ENCODE measurements around the gene ATP8B1.
A peak's percentile ranks its signal among the peaks of the same experiment; 100 is the strongest.
"Not testable (repeated sequence)": the region's sequence is repeated elsewhere in the genome, so short reads cannot be mapped to it uniquely, and the experiment has no call there.

Gene ATP8B1

DNA sequence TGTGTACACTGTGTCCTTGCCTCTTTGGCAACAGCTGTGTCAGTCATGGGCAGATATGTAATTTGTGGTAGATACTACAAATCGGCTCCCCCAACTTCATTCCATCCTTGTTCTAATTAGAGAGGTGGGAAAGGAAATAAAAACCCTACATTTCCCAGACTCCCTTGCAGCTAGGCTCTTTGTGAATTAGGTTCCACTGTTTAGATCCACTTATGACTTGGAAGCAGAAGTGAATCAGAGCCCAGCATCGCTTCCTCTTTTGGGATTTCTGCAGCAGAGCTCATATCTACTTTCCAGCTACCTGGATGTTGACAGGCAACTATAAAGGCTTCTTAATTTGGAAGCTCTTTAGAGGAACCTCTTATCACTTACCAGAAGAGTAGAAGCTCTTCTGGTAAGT, 147.4 kb downstream of the ATP8B1 start:
- no peak for DNase-seq

DNA sequence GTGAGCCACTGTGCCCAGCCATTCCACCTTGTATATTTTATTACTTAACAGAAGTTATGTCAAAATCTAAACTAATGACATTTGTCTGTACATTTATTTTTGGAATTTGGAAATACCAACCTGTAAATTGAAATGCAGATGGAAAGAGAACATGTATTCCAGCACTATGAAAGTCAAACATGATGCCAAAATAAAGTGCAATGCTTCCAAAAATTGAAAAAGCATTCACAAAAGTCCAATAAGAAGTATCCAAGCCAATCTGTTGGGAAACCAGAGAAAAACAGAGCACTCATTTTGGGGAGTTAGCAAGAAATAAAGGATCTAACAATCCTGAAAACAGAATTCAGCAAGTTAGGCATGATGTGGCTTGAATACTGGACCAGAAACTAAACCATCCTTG, 151.2 kb downstream of the ATP8B1 start:
- DNase-seq: no peak

DNA sequence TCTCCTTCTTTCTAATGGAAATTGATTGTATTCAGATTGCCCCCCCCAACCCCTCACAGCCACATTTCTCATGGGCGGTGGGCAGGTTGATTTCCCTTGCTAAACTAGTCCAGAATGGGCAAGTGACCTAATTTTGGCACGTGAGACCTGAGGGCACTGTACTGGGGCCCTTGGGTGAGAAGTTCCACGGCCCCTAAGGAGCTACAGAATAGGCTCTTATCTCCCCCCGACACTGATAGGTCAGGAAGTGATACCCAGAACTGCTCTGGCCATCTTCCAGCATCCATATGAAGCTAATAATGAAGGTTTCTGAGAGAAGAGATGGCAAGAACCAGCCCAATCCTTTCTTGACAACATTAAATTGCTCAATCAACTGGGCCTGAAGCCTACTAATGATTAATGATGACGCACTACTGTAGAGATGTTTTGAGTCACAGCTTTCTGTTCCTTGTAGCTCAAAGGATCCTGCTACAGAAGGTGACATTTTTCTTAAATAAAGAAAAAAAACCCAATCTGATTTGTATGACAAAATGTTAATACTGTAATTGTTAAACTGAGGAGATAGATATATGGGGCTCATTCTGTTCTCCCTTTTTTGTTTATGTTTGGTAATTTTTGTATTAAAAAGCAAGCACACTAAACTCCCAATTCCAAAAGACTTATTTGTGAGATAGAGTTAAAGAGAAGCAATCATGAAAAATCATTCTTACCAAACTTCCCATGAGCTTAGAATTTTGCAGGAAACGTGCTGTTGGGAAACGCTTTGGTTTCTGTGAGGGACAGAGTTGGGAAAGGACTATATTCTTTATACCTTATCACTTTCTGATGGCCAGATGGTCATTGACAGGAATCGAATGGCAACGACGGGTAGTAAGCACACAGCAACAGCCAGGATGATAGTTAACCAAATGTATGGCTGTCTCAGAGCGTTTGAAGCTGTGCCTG, 153.3 kb downstream of the ATP8B1 start:
- DNase-seq: no peak

DNA sequence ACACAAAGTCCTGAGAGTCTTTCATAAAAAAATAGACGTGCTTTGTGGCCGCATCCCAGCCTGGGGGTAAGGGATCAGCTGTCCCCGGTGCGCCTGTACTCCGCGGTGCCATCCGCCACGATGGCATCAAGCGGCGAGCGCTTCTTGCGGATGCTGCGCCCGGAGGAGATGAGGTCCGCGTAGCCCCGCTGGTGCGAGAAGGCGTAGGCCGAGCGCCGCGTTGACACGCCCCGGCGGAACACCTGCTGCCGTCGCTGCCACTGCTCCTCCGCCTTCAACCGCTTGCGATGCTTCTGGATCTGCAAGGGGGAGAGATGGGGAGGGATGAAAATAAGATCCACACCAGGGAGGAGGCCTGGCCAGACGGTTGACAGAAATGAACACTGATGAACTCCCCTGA, 154.7 kb downstream of the ATP8B1 start:
- no peak for DNase-seq

DNA sequence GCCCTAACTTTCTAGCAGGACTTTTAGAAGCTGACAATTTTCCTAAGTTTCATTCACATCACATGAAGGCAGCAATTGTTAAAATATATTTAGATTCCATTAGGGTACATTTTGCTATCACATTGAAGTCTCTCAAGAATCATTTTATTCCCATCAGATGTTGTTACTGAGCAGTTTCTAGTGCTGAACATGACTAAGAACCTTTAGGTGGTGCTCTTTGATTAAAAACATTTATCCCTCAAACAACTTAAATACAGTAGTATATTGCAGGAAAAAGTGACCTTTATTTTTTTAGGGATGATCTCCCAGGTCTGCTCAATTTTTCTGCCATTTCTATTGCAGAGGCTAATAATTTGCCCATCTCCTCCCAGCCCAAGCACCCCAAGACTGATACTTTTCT, 158.6 kb downstream of the ATP8B1 start:
- DNase-seq: no peak

DNA sequence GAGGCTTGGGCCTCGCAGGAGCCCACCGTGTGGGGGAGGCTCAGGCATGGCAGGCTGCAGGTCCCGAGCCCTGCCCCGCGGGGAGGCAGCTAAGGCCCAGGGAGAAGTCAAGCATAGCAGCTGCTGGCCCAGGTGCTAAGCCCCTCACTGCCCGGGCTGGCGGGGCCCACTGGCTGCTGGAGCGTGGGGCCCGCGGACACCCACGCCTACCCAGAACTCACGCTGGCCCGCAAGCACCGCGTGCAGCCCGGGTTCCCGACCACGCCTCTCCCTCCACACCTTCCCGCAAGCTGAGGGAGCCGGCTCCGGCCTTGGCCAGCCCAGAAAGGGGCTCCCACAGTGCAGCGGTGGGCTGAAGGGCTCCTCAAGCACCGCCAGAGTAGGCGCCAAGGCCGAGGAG, 159.4 kb downstream of the ATP8B1 start:
- not testable (repeated sequence) for DNase-seq

DNA sequence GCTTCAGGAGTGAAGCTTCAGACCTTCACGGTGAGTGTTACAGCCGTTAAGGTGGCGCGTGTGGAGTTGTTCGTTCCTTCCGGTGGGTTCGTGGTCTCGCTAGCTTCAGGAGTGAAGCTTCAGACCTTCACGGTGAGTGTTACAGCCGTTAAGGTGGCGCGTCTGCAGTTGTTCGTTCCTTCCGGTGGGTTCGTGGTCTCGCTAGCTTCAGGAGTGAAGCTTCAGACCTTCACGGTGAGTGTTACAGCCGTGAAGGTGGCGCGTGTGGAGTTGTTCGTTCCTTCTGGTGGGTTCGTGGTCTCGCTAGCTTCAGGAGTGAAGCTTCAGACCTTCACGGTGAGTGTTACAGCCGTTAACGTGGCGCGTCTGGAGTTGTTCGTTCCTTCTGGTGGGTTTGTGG, 160.7 kb downstream of the ATP8B1 start:
- DNase-seq: not testable (repeated sequence)

DNA sequence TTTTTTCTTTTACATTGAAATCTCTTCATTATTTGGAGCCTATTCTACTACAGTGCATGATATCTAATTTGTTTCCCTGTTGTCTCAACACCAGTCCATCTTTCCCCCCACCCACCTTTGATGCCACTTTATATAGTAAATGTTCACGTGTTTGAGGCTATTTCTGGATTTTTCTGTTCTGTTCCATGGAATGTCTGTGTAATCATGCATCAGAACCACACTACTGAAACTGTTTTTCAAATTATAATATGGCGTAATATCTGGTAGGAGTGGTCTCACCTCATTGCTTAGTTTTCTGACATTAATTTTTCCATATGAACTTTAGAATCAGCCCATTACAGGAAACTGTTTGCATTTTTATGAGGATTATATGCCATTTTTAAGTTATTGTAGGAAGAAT, 162.4 kb downstream of the ATP8B1 start:
- no peak for DNase-seq

DNA sequence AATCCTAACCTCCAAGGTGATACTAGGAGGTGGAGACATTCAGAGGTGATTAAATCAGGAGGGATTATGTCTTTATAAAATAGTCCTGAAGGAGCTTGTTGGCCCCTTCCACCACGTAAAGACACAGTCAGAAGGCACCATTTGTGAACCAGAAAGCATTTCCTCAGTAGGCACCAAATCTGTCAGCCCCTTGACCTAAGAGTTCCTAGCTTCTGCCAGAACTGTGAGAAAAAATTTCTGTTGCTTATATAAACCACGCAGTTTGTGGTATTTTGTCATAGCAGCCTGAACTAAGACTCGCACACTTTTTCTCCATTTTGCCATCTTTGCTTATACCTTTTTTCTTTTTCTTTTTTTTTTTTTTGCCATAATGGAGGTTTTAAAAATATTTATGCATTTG, 162.9 kb downstream of the ATP8B1 start:
- no peak for DNase-seq

DNA sequence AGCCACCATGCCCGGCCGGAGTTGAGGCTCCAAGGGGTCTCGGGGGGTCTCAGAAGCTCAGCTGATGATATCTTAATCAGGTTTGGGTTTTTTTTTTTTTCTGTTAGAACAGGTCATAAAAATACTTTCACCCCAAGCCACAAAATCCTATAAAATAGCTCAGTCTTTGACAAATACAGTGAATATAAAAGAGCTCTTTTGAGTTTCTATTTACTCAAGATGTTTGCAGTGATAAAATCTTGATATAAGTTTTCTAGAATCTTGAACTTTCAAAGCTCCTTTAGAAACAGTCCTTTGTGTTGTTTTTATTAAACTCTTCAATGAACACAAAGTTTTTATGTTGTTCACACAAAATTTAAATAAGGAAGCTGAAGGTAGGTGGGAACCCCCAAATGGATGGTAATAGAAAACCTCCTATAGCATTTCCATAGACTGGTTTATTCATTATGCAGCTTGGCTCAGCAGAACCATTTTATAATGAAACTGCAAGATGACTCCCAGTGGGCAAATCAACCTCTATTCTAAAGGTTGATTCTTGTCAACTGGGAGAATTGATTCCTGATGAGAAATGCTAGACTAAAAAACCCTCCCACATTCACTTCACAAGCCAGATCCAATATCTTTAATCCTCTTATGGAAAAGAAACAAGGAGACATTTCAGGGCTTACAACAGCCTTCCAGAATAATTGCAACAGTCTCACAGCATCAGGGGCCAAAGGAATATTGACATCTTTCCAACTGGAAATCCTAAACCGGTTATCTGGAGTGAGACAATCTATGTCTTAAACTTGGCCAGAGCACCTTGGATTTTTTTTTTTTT, 167.9 kb downstream of the ATP8B1 start:
- DNase-seq: no peak

DNA sequence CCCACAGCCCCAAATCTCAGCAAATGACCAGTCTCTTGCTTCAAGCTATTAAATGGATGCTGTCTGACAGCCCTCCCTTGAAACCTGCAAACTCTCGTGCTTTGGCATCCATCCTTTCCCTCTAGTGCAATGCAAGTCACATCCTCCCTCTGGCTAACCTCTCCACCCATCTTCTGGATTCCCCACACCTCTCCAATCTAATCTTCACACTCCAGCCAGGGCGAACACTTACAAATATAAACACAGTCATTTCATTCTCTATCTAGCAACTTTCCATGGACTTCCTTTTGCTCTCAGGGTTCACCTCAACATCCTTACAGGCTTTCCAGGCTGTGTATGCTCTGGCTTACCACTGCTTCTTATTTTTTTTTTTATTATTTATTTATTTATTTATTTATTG, 171.4 kb downstream of the ATP8B1 start:
- no peak for DNase-seq

DNA sequence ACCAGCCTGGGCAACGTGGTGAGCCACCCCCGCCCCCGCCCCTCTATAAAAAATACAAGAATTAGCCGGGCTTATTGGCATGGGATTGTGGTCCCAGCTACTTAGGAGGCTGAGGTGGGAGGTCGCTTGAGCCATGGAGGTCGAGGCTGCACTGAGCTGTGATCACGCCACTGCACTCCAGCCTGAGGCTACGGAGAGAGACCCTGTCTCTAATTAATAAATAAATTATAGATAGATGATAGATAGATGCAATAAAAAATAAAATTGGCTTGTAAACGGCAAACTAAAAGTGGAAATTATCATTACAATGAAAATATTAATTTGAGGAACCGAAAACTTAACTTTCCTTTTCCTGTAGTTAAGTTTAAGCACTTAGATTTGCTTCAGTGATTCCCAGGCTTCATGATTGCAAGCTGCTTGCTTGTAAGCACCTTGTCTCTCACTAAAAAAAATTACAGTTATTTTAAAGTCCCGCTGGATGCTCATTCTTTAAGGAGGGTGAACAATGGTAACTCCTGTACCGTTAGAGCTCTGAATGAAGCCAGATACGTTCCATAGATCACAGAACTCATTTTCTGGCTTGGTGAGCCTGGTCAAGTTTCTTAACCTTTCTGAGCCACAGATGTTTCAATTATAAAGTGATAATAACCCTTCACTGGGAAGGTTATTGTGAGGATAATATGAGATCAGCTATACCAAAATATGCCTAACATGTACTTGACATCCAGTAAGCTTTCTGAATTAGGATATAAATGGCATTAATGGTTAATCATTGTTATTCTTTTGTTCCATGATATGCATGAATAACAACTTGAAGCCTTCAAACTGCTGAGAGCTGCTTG, 172.1 kb downstream of the ATP8B1 start:
- DNase-seq: no peak

DNA sequence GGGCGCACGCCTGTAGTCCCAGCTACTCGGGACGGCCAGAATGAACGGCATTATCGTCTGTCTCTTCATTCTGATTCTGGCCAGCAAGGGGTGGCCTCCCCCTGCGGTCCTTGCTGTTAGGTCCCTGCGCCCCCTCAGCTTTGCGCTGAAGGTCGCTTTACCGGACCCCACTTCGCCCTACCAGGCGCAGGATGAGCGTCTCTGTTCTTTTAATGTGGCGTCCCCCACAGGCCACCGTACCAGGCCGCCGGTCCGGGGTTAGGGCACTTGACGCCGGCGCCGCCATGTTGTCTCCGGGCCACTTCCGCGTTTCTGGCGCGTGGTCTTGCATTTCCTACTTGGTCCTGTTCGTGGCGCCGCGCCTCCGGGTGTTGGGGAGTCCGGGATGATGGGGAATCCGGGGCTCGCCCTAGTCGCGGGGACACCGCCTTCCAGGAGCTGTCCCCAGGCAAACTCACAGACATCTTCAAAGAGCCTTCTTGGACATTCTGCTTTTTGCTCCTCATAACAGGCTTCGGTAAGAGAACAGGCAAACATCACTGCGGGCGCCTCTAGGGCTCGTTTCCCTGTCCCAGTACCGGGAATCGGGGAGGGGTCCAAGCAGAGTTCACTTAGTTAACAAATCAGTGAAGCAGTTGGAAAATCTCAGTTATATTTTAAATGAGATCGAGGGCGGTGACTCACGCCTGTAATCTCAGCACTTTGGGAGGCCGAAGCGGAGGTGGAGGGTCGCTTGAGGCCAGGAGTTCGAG, 172.9 kb downstream of the ATP8B1 start:
- DNase-seq: peak; percentile 89

DNA sequence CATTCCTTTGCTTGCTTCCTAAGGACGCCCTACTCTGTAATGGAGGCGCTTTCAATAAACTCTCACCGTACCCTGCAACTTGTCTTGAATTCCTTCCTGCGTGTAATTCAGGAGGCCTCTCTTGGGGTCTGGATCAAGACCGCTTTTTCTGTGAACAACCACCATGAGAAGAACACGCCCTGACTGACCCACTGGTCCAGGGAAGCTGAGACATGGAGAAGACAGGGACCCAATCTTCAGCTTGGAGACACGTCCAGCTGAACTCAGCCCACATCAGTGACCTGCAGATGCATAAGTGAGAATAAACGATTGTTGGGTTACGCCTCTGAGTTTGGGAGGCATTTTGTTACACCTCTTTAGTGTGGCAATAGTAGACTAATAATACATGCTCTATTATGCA, 173.7 kb downstream of the ATP8B1 start:
- no peak for DNase-seq

DNA sequence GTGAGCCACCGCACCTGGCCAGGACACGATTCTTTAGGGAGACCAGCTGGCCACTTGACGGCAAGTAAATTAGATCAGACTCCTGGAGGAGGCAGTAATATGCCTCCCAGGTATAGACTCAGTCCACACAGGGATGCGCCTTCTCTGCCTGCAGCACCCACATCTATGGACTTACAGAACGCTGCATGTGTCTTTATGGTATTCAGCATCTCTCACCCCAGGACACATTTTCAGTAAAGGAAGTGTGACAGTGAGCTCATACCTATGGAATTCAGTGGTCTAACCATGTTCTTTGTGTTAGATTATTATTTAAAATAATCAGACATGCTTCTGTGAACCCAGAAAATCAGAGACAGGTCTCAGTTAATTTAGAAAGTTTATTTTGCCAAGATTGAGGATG, 175.6 kb downstream of the ATP8B1 start:
- DNase-seq: no peak

DNA sequence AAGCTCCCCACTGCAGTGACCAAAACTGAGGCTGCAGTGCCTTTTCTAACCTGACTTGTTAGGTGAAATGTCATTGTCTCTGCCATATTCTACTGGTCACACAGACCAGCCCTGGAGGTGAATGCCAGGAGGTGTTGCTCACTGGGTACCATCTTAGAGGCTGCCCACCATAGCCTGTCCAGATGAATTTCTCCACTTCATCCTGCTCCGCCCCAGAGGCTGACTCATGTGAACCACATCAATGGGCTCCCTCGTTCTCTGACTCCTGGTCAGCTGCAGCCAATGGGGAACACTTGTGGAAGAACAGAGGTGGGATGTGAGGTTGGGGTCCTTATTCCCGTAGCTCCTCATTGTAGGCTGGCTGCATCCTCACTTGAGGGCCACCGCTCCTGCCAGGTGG, 178.1 kb downstream of the ATP8B1 start:
- no peak for DNase-seq

DNA sequence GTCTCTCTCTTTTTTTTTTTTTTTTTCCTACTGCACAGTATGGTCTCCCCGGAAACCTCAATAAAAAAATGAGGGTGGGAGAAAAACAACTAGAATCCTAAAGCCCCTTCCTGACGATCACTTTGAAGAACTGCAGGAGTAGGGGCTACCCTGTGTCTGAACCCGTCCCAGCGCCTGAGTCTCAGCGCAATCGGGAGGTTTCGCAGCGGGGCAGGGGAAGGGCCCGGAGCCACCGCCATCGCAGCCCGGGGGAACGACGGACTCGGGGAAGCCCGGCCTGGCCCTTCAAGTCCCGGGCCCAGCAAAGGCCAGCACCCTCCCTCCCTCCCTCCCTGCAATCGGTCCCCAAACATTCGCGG, 181.9 kb downstream of the ATP8B1 start:
- DNase-seq: no peak

DNA sequence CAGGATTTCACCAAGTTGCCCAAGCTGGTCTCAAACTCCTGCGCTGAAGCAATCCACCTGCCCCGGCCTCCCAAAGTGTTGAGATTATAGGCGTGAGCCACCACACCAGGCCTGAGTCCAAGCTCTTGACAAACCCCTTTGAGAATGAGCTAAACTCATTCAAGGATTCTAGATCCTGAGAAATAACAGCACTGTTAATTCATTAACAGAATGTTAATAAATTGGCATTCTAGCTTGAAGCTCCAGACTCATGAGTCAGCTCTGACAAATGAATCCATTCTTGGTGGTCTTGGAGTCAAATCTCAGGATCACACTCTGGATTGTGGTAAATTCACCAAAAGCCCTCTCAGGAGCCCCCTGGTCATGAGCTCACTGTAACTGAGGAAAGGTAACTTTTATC, 183.2 kb downstream of the ATP8B1 start:
- no peak for DNase-seq

DNA sequence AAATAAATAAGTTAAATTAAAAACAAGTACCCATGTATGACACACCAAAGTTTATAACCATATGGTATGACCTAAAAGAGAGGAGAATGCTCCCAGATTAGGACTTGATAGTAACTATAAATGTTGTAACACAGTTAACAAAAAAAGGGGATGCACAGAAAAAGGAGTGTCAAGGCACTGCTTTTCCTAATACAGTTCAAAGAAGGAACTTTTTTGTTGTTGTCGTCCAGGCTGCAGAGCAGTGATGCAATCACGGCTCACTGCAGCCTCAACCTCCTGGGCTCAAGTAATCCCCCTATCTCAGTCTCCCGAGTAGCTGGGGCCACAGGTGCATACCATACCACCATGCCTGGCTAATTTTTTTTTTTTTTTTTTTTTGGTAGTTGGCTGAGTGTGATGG, 184.2 kb downstream of the ATP8B1 start:
- DNase-seq: no peak

DNA sequence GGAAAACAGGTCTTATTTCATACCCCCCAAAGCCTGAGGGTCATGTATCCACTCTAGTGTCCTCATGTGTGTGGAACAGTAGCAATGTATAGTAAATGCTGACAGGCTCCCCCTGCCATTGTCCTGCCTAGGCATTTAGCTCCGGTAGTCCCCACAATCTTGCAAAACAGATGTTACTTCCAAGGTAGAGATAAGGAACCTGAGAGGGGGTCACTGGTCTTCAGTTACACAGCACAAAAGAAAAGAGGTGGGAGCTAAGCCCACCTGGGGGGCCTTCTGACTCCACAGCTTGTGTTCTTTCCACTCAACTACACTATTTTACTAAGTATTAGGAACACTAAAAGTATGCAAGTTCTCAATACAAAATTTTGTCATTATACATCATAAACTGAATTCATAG, 199.2 kb downstream of the ATP8B1 start:
- no peak for DNase-seq

Data from DMS 273 treated with DMSO at 0.1 percent for 48 hours (cell line).